Measurements from ENCODE around the gene MEAF6. TPM values are rescaled to one million over a fixed set of nuclear protein-coding genes. Genes with fewer than 3 reads are reported as not detected.

Gene MEAF6
- total and polyA plus RNA-seq, 4 donors = 18.7 to 25.3 (median 21.2) TPM

DNA sequence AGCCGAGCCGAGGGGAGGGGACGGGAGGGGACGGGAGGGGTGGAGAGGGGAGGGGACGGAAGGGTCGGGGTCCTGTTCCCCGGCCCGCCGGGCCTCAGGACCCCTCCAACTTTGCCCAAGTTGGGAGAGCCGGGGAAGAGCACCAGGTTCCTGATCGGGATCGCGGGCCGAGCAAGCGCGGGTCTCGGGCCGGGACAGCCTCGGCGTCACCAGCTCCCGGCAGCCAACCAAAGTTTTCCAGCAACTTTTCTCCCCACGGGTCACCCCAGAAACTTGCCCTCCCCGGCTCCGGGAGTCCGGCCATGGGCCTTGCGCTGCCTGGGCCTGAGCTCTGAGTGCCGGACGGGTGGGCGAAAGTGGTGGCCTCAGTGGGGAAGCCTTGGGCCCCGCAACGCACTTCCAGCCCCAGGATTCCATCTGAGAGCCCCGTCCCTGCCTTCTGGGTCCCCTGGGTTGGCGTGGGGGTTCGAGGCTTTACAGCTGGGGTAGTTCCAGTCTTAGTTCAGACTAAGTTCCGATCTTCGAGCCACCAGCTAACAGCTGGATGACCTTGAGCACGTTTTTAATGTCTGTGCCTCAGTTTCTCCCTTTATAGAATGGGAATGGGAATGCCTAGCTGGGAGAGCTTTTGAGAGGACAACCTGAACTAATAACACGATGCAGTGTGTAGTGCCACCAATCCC lies 39.7 kb downstream of the MEAF6 start:
- peak overlapping the region; percentile 95 to 97 for H3K27ac ChIP-seq (ENCODE audit: low read depth in 1 of 2, low read length in 2 of 2)
- no peaks in the 10 kb centered on the region for H3K9me3 ChIP-seq (ENCODE audit: control insufficient read depth in 4 of 4, low read length in 3 of 4)
- H3K36me3 ChIP-seq (ENCODE audit: control insufficient read depth in 4 of 4, insufficient read depth in 3 of 4, low read depth in 1 of 4, low read length in 3 of 4) = no peaks in the 10 kb centered on the region
- TF ChIP-seq FOXA1 (IDR thresholded peaks at IDR 0.05) = no peak
- no peak for TF ChIP-seq EGR1 (IDR thresholded peaks at IDR 0.05; ENCODE audit: low read depth in 2 of 2)
- TF ChIP-seq, protein P1, sequence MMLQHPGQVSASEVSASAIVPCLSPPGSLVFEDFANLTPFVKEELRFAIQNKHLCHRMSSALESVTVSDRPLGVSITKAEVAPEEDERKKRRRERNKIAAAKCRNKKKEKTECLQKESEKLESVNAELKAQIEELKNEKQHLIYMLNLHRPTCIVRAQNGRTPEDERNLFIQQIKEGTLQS (IDR thresholded peaks at IDR 0.05) = no peak
- TF ChIP-seq FOXA2 (IDR thresholded peaks at IDR 0.05) = no peak
- TF ChIP-seq, protein P2, sequence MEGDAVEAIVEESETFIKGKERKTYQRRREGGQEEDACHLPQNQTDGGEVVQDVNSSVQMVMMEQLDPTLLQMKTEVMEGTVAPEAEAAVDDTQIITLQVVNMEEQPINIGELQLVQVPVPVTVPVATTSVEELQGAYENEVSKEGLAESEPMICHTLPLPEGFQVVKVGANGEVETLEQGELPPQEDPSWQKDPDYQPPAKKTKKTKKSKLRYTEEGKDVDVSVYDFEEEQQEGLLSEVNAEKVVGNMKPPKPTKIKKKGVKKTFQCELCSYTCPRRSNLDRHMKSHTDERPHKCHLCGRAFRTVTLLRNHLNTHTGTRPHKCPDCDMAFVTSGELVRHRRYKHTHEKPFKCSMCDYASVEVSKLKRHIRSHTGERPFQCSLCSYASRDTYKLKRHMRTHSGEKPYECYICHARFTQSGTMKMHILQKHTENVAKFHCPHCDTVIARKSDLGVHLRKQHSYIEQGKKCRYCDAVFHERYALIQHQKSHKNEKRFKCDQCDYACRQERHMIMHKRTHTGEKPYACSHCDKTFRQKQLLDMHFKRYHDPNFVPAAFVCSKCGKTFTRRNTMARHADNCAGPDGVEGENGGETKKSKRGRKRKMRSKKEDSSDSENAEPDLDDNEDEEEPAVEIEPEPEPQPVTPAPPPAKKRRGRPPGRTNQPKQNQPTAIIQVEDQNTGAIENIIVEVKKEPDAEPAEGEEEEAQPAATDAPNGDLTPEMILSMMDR (IDR thresholded peaks at IDR 0.05; ENCODE audit: low read depth, low read length, missing input control) = no peak
- TF ChIP-seq NR2F2 (IDR thresholded peaks at IDR 0.05) = no peak
- TF ChIP-seq JUND (IDR thresholded peaks at IDR 0.05) = no peak
- TF ChIP-seq, protein P3, sequence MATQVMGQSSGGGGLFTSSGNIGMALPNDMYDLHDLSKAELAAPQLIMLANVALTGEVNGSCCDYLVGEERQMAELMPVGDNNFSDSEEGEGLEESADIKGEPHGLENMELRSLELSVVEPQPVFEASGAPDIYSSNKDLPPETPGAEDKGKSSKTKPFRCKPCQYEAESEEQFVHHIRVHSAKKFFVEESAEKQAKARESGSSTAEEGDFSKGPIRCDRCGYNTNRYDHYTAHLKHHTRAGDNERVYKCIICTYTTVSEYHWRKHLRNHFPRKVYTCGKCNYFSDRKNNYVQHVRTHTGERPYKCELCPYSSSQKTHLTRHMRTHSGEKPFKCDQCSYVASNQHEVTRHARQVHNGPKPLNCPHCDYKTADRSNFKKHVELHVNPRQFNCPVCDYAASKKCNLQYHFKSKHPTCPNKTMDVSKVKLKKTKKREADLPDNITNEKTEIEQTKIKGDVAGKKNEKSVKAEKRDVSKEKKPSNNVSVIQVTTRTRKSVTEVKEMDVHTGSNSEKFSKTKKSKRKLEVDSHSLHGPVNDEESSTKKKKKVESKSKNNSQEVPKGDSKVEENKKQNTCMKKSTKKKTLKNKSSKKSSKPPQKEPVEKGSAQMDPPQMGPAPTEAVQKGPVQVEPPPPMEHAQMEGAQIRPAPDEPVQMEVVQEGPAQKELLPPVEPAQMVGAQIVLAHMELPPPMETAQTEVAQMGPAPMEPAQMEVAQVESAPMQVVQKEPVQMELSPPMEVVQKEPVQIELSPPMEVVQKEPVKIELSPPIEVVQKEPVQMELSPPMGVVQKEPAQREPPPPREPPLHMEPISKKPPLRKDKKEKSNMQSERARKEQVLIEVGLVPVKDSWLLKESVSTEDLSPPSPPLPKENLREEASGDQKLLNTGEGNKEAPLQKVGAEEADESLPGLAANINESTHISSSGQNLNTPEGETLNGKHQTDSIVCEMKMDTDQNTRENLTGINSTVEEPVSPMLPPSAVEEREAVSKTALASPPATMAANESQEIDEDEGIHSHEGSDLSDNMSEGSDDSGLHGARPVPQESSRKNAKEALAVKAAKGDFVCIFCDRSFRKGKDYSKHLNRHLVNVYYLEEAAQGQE (IDR thresholded peaks at IDR 0.05) = no peak
- no peak for TF ChIP-seq TAF1 (conservative IDR thresholded peaks at IDR 0.05)
- TF ChIP-seq HNF4A (conservative IDR thresholded peaks at IDR 0.05) = no peak
- no peak for TF ChIP-seq SP1 (IDR thresholded peaks at IDR 0.05)
- no peak for TF ChIP-seq GABPA (IDR thresholded peaks at IDR 0.05 in 1 of 2, conservative IDR thresholded peaks at IDR 0.05 in 1 of 2)
- no peak for TF ChIP-seq HNF4G (IDR thresholded peaks at IDR 0.05)
- DNase-seq (ENCODE audit: low spot score) = no peak
- no peaks in the 10 kb centered on the region for H3K27me3 ChIP-seq (ENCODE audit: control insufficient read depth in 4 of 4, insufficient read depth in 4 of 4, low read length in 3 of 4)
- H3K4me3 ChIP-seq (ENCODE audit: low read depth in 1 of 3, low read length in 3 of 3) = peak overlapping the region; percentile 73 to 86 (median 73)
- H3K4me1 ChIP-seq (ENCODE audit: control insufficient read depth in 4 of 4, insufficient read depth in 4 of 4, low read length in 3 of 4) = peaks cover 21 to 61% (median 39%) of the 10 kb centered on the region in 4 donors
- H3K9ac ChIP-seq (ENCODE audit: low read depth in 1 of 2, low read length in 2 of 2) = peak overlapping the region; percentile 76 to 97
- 2% methylated on average over 38 of the region's 38 CpGs for WGBS

DNA sequence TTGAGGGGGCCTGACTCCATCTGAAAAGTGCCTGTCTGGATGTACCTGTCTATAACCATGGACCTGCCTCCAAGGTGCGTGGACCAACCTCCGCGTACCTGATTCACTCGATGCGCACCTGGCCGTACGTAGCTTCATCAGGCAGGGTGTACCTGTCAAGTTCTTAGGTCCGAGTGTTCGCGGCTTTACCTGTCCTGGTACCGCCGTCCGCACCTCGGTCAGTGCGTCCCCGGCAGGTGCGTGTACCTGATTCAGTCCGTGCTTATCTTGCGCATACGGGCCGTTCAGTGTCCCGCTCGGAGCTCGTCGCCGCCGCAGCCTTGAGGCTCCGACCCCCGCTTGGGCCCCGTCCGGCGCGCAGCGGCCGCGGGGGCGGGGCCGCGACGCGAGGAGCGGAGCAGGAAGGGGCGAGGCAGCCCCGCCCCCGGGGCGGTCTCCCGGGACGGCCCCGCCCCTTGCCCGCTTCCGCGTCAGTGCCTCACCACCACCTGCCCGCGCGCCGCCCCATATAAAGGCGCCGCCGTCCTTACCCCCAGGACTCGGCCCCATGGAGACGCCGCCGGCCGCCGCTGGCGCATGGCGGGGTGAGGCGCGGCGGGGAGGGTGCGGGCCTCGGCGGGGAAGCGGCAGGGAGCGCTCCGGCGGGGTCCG lies 40.4 kb downstream of the MEAF6 start, which contains the start of gene ZC3H12A:
ZC3H12A (plus strand) TSS at position 535 of the 651 bp plus-strand sequence. CDS start 917 bp downstream, outside the sequence.
- H3K9ac ChIP-seq (ENCODE audit: low read depth in 1 of 2, low read length in 2 of 2) = peak within 1 kb of the TSS; percentile 76 to 97
- no peaks in the 10 kb centered on the region for H3K36me3 ChIP-seq (ENCODE audit: control insufficient read depth in 4 of 4, insufficient read depth in 3 of 4, low read depth in 1 of 4, low read length in 3 of 4)
- H3K4me3 ChIP-seq (ENCODE audit: low read depth in 1 of 3, low read length in 3 of 3) = peak within 1 kb of the TSS; percentile 73 to 96 (median 86)
- WGBS = under 1% methylated on average over 78 of the region's 78 CpGs
- H3K27ac ChIP-seq (ENCODE audit: low read depth in 1 of 2, low read length in 2 of 2) = peak within 1 kb of the TSS; percentile 95 to 97
- peaks cover 20 to 54% (median 38%) of the 10 kb centered on the region in 4 donors for H3K4me1 ChIP-seq (ENCODE audit: control insufficient read depth in 4 of 4, insufficient read depth in 4 of 4, low read length in 3 of 4)
- peak; percentile 92 for DNase-seq (ENCODE audit: low spot score)
- no peaks in the 10 kb centered on the region for H3K9me3 ChIP-seq (ENCODE audit: control insufficient read depth in 4 of 4, low read length in 3 of 4)
- H3K27me3 ChIP-seq (ENCODE audit: control insufficient read depth in 4 of 4, insufficient read depth in 4 of 4, low read length in 3 of 4) = no peaks in the 10 kb centered on the region
- TF ChIP-seq YY1 (IDR thresholded peaks at IDR 0.05) = peak; percentile 68
- TF ChIP-seq HNF4G (IDR thresholded peaks at IDR 0.05) = no peak
